Neural cell (in vitro differentiated cells): Measurements from ENCODE around the gene PABPN1L.

ENCODE experiments used
- CTCF ChIP-seq: fragments of 450-650 bp; IDR thresholded peaks from 2 replicates; pipeline ENCODE4 v1.5.1; 2014; ENCODE audit warnings: antibody characterized with exemption, mild to moderate bottlenecking, moderate library complexity; ENCODE audit not compliant: poor library complexity, severe bottlenecking
- EP300 ChIP-seq: fragments of 450-650 bp; conservative IDR thresholded peaks from 2 replicates; pipeline ENCODE4 v1.6.1; 2014; ENCODE audit warnings: antibody characterized with exemption, mild to moderate bottlenecking, moderate library complexity; ENCODE audit not compliant: poor library complexity, severe bottlenecking
- EZH2 ChIP-seq: fragments of 200-600, 300-800 bp; shearing (Covaris generic), sonication (generic); IDR thresholded peaks from 2 replicates; pipeline ENCODE4 v1.6.1; 2014; ENCODE audit warnings: antibody characterized with exemption, low read length, borderline replicate concordance, mild to moderate bottlenecking; ENCODE audit not compliant: insufficient read depth, poor library complexity, severe bottlenecking
- MXI1 ChIP-seq: fragments of 450-650 bp; conservative IDR thresholded peaks from 2 replicates; pipeline ENCODE4 v1.6.1; 2014; ENCODE audit warnings: antibody characterized with exemption, mild to moderate bottlenecking; ENCODE audit not compliant: poor library complexity, severe bottlenecking
- POLR2AphosphoS5 ChIP-seq: IDR thresholded peaks from 2 replicates; pipeline ENCODE4 v1.6.1; 2012
- RAD21 ChIP-seq: fragments of 450-650 bp; conservative IDR thresholded peaks from 2 replicates; pipeline ENCODE4 v1.6.1; 2014; ENCODE audit warnings: antibody characterized with exemption, mild to moderate bottlenecking, moderate library complexity
- REST ChIP-seq: IDR thresholded peaks from 2 replicates; pipeline ENCODE4 v1.6.1; 2012; ENCODE audit warnings: borderline replicate concordance
- SMC3 ChIP-seq: fragments of 450-650 bp; conservative IDR thresholded peaks from 2 replicates; pipeline ENCODE4 v1.6.1; 2014; ENCODE audit warnings: antibody characterized with exemption, mild to moderate bottlenecking, moderate library complexity; ENCODE audit not compliant: poor library complexity
- TAF1 ChIP-seq: IDR thresholded peaks from 2 replicates; pipeline ENCODE4 v1.6.1; 2012; ENCODE audit warnings: low read depth

GRCh38 chr16:88839745-88840599, 26.5 kb downstream of the PABPN1L start:
- TF ChIP-seq CTCF (no peak), REST (no peak), POLR2AphosphoS5 (no peak), TAF1 (no peak), EZH2 (no peak), RAD21 (no peak), EP300 (no peak), MXI1 (no peak), SMC3 (no peak)
